HepG2 (cell line): ENCODE results near the gene ECM1. TPM values are rescaled to one million over a fixed set of nuclear protein-coding genes. Genes with fewer than 3 reads are reported as not detected.

ENCODE experiments used
- DBP ChIP-seq: sonication (generic); formaldehyde crosslinking; IDR thresholded peaks from 2 replicates; pipeline ENCODE4 v1.4.0; 2020; ENCODE audit warnings: missing genetic modification reagents; ENCODE audit errors: not compliant biosample characterization
- FUBP1 ChIP-seq: sonication (generic); formaldehyde crosslinking; IDR thresholded peaks from 2 replicates; pipeline ENCODE4 v1.5.1; 2020; ENCODE audit warnings: missing genetic modification reagents, mild to moderate bottlenecking, borderline replicate concordance
- HMGXB4 ChIP-seq, 2 experiments: sonication (generic) in 1 of 2; formaldehyde crosslinking in 1 of 2; IDR thresholded peaks; 2 replicates each; pipeline versions ENCODE4 v1.4.0 to v1.6.1; 2018 to 2020; ENCODE audit warnings: missing genetic modification reagents in 2 of 2, borderline replicate concordance in 1 of 2, low read depth in 1 of 2, mild to moderate bottlenecking in 1 of 2, missing biosample characterization in 1 of 2
- MAF1 ChIP-seq: sonication (generic); formaldehyde crosslinking; IDR thresholded peaks from 2 replicates; pipeline ENCODE4 v1.5.0; 2020; ENCODE audit warnings: missing genetic modification reagents, borderline replicate concordance
- MAZ ChIP-seq, 2 experiments: sonication (generic) in 1 of 2; formaldehyde crosslinking in 1 of 2; IDR thresholded peaks; 2 replicates each; pipeline versions ENCODE4 v1.5.0 to v1.6.1; 2012 to 2020; ENCODE audit warnings: low read depth in 2 of 2, mild to moderate bottlenecking in 2 of 2, borderline replicate concordance in 1 of 2, improper control_type of control experiment in 1 of 2, low read length in 1 of 2, missing genetic modification reagents in 1 of 2, moderate library complexity in 1 of 2
- NCOA1 ChIP-seq: sonication (generic); formaldehyde crosslinking; IDR thresholded peaks from 2 replicates; pipeline ENCODE4 v1.9.0; 2021; ENCODE audit warnings: missing genetic modification reagents
- RELA ChIP-seq: sonication (generic); formaldehyde crosslinking; IDR thresholded peaks from 2 replicates; pipeline ENCODE4 v1.4.0; 2020; ENCODE audit warnings: missing genetic modification reagents
- SRSF1 ChIP-seq: fragments of 200-400 bp; formaldehyde crosslinking; optimal IDR thresholded peaks from 2 replicates; pipeline ENCODE3; 2017; ENCODE audit warnings: mild to moderate bottlenecking, low read depth, low read length, moderate library complexity
- SRSF4 ChIP-seq: fragments of 200-400 bp; formaldehyde crosslinking; IDR thresholded peaks from one replicate; pipeline ENCODE4 v1.6.1; 2018; ENCODE audit warnings: mild to moderate bottlenecking, low read depth, low read length, moderate library complexity; ENCODE audit not compliant: poor library complexity, severe bottlenecking
- STAT5B ChIP-seq: sonication (generic); formaldehyde crosslinking; IDR thresholded peaks from 2 replicates; pipeline ENCODE4 v1.4.0; 2020; ENCODE audit warnings: missing genetic modification reagents
- ZBTB46 ChIP-seq: sonication (generic); formaldehyde crosslinking; IDR thresholded peaks from 2 replicates; pipeline ENCODE4 v1.4.0; 2020; ENCODE audit warnings: mild to moderate bottlenecking, missing genetic modification reagents, borderline replicate concordance
- ZFP36L2 ChIP-seq: sonication (generic); formaldehyde crosslinking; IDR thresholded peaks from 2 replicates; pipeline ENCODE4 v1.4.0; 2020; ENCODE audit warnings: missing genetic modification reagents
- ZMYM3 ChIP-seq: sonication (generic); formaldehyde crosslinking; IDR thresholded peaks from 2 replicates; pipeline ENCODE4 v1.5.1; 2020; ENCODE audit warnings: mild to moderate bottlenecking, missing genetic modification reagents
- ZNF263 ChIP-seq: sonication (generic); formaldehyde crosslinking; IDR thresholded peaks from 2 replicates; pipeline ENCODE4 v1.4.0; 2020; ENCODE audit warnings: missing genetic modification reagents
- ZNF326 ChIP-seq: sonication (generic); formaldehyde crosslinking; IDR thresholded peaks from 2 replicates; pipeline ENCODE4 v1.4.0; 2020; ENCODE audit warnings: missing genetic modification reagents, borderline replicate concordance
- ZNF547 ChIP-seq: sonication (generic); formaldehyde crosslinking; IDR thresholded peaks from 2 replicates; pipeline ENCODE4 v1.5.1; 2020; ENCODE audit warnings: mild to moderate bottlenecking, missing genetic modification reagents
- ZNF629 ChIP-seq: sonication (generic); formaldehyde crosslinking; conservative IDR thresholded peaks from 2 replicates; pipeline ENCODE4 v1.5.0; 2020; ENCODE audit warnings: missing genetic modification reagents
- ZNF652 ChIP-seq: IDR thresholded peaks from 2 replicates; pipeline ENCODE4 v1.6.1; 2016; ENCODE audit warnings: low read depth, borderline replicate concordance
- ZNF773 ChIP-seq: sonication (generic); formaldehyde crosslinking; IDR thresholded peaks from 2 replicates; pipeline ENCODE4 v1.4.0; 2020; ENCODE audit warnings: missing genetic modification reagents, borderline replicate concordance
- polyA plus RNA-seq, 8 experiments: library from polyadenylated mRNA; depleted of rRNA in 3 of 8; stranded (reverse) in 7 of 8; unstranded in 1 of 8; fragments of >200 nt; fragmentation: Illumina TruSeq in 4 of 8; extraction: Trizol in 4 of 8; gene quantifications; 2 replicates each; pipeline versions ENCODE4 v1.2.1 to v1.2.3, GENCODE V29; 2011 to 2016; ENCODE audit warnings: low read depth in 4 of 8, missing spikeins in 1 of 8, mixed read lengths in 1 of 8; ENCODE audit not compliant: insufficient read depth in 1 of 8
- total RNA-seq, 5 experiments: library from RNA; depleted of rRNA; stranded (reverse); fragments of >200 nt; fragmentation: Illumina TruSeq; extraction: Trizol; gene quantifications; 2 replicates each; pipeline ENCODE4 v1.2.3, GENCODE V29; 2016; ENCODE audit warnings: low read depth in 1 of 5

The ECM1 gene
- total and polyA plus RNA-seq, 2 of the 13 experiments (the other 11 are each of a cell fraction or from before 2014, with no cell fraction given): 0.42 to 1.0 TPM

GRCh38 chr1:150548324-150548631 lies 40.4 kb downstream of the ECM1 start (continued):
- TF ChIP-seq ZNF326 (CRISPR knock-in tag) (no peak), ZNF547 (CRISPR knock-in tag) (no peak), ZBTB46 (CRISPR knock-in tag) (no peak), ZNF629 (CRISPR knock-in tag) (peak; percentile 91; the same call in 1 of the 2 replicates), DBP (CRISPR knock-in tag) (peak; percentile 0), MAF1 (CRISPR knock-in tag) (no peak), SRSF4 (no peak), ZMYM3 (CRISPR knock-in tag) (peak; percentile 36; the same call in 1 of the 2 replicates), ZFP36L2 (CRISPR knock-in tag) (no peak), SRSF1 (no peak), STAT5B (CRISPR knock-in tag) (no peak), ZNF652 (CRISPR knock-in tag) (no peak), ZNF263 (no peak), RELA (CRISPR knock-in tag) (no peak), MAZ (IDR thresholded peaks at IDR 0.05; ENCODE audit: borderline replicate concordance, low read depth, low read length) (no peak), MAZ (CRISPR knock-in tag; IDR thresholded peaks at IDR 0.05; ENCODE audit: low read depth) (no peak), FUBP1 (CRISPR knock-in tag) (no peak), HMGXB4 (CRISPR knock-in tag; IDR thresholded peaks at IDR 0.05; ENCODE audit: borderline replicate concordance in 1 of 2, low read depth in 1 of 2) (no peak), ZNF773 (CRISPR knock-in tag) (no peak), NCOA1 (CRISPR knock-in tag) (0 out of 2 replicates have a peak, but pooled peaks have one; percentile 13)
- TF ChIP-seq, all 625 proteins: peak for 4
